ENCODE measurements around the gene TRIM24.

Gene TRIM24

GRCh38 chr7:138542183-138542582 is 82.1 kb downstream of the TRIM24 start:
- DNase-seq, result no peak

DNA sequence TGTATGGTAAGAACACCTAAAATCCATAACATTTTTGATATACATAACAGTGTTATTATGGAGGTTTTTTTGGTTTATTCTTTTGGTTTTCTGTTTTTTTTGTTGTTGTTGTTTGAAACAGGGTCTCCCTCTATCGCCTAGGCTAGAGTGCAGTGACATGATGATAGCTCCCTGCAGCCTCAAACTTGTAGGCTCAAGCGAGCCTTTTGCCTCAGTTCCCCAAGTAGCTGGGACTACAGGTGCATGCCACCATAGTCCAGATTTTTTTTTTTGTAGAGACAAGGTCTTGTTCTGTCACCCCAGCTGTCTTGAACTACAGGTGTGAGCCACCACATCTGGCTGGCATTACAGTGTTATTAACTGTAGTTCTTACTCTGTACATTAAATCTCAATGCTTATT is 83.7 kb downstream of the TRIM24 start:
- DNase-seq, result no peak

DNA sequence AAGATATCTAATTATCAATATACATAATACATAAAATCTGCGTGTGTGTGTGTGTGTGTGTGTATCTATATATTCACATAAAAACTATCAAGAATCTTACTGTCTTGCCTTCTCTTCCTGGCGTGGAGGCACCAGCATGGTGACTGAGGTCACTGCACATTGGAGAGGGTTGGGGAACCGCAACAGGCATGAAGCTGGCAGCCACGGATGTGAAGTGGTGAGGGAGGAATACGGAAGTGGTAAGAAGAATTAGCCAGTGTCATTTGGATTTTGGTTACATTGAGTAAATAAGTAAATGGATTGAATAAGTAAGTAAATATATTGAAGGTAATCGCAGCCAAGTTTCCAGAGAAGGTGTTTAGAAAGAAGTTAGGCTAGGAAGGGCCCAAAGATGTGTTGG is 85.1 kb downstream of the TRIM24 start:
- no peak for DNase-seq

DNA sequence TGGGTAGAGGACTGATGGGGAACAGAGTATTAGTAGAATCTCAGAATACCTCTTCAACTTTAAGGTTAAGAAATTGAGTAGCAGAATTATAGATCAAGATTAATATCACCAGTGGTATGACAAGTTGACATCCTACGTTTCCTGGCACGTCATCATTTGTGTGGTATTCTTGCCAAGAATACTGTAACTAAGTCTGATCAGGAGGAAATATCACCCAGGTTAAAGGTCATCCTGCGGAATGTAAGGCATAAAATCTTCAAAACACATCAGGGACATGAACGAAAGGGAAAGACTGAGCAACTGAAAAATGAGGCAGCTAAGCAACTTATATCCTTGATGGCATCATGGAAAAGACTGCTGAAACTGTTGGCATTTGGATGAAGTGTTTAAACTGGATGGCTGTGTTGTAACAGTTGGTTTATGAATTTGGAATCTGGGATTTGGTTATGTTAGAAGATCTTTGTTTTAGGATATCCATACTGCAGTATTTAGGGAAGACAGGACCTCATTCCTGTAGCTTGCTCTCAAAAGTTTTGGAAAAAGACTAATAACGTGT is 86.1 kb downstream of the TRIM24 start:
- no peak for DNase-seq

GRCh38 chr7:138546829-138547228 is 86.8 kb downstream of the TRIM24 start:
- no peak for DNase-seq

DNA sequence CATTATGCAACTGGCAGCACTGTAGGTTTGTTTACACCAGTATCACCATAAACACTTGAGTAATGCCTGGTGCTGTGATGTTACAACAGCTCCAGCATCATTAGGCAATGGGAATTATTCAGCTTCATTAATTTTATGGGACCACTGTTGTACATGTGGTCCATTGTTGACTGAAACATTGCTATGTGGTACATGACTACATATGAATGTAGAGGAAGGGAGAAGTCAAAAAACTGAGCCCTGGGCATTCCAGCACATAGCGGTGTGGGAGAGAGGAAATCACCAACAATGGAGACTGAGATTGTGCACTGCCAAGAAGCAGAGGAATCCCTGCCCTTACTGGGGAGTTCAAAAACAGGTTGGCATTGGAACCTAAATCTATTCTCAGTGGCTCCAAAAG is 89.0 kb downstream of the TRIM24 start:
- DNase-seq, result no peak

- DNase-seq, result no peak
These were observed 90.3 kb downstream of the TRIM24 start for GRCh38 chr7:138550337-138550736.

- no peak for DNase-seq
These were observed 91.0 kb downstream of the TRIM24 start for GRCh38 chr7:138551102-138551501.

- DNase-seq, result no peak
These were observed 93.7 kb downstream of the TRIM24 start for GRCh38 chr7:138553805-138554204.

DNA sequence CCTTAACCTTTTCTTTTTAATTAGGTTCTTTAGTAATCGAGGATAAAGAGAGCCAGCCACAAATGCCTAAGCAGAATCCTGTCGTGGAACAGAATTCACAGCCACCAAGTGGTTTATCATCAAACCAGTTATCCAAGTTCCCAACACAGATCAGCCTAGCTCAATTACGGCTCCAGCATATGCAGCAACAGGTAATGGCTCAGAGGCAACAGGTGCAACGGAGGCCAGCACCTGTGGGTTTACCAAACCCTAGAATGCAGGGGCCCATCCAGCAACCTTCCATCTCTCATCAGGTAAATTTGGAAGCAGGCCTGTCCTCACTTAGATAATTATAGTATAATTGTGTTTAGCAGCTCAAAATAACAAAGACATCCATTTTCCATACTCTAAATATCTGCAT is 94.6 kb downstream of the TRIM24 start:
- DNase-seq, result no peak

DNA sequence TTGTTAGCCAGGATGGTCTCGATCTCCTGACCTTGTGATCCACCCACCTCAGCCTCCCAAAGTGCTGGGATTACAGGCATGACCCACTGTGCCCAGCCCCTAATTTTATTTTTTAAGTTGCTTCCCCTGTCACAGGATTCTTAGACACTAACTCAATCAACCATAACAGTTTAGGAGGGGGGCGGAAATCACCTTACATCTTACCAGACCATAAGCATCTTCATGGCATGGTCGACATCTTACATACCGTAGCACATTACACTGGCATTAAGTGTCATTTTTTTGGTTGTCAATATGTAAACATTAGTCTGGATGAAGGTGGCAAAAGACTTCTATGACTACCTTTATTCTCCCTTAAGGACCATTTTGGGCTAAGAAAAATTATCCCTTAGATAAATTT is 95.6 kb downstream of the TRIM24 start:
- DNase-seq, result no peak

- DNase-seq, result no peak
These were observed 96.9 kb downstream of the TRIM24 start for GRCh38 chr7:138556771-138557484.

- no peak for DNase-seq
These were observed 99.4 kb downstream of the TRIM24 start for GRCh38 chr7:138559448-138559847.

- no peak for DNase-seq
These were observed 103.7 kb downstream of the TRIM24 start for GRCh38 chr7:138563808-138564207.

- DNase-seq, result no peak
These were observed 104.3 kb downstream of the TRIM24 start for GRCh38 chr7:138564365-138564764.

GRCh38 chr7:138565071-138565450 is 105.0 kb downstream of the TRIM24 start:
- no peak for DNase-seq

GRCh38 chr7:138565451-138566114 is 105.5 kb downstream of the TRIM24 start:
- DNase-seq, result no peak

- no peak for DNase-seq
These were observed 108.6 kb downstream of the TRIM24 start for GRCh38 chr7:138568655-138569054.

DNA sequence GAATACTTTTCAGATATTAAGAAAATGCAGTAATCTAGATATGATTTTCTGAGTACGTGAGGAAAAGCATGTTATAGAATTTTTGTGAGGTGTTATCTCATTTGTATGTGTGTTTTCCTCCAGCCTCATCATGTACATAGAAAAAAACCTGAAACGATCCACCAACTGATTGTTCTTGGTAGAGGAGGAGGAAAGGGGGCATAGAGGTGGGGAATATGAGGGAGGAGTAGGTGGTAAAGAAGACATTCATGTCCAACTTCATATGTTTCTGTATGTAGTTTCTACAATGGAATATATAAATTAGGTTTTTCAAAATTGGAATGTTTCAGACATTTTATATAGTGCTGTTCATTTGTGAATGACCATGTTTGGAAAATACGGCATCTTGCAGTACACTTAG is 109.4 kb downstream of the TRIM24 start:
- DNase-seq, result no peak

- DNase-seq, result no peak
These were observed 110.7 kb downstream of the TRIM24 start for GRCh38 chr7:138570715-138571114.

GRCh38 chr7:138573741-138574140 is 113.7 kb downstream of the TRIM24 start:
- no peak for DNase-seq

- no peak for DNase-seq
These were observed 115.9 kb downstream of the TRIM24 start for GRCh38 chr7:138575897-138576428.

DNA sequence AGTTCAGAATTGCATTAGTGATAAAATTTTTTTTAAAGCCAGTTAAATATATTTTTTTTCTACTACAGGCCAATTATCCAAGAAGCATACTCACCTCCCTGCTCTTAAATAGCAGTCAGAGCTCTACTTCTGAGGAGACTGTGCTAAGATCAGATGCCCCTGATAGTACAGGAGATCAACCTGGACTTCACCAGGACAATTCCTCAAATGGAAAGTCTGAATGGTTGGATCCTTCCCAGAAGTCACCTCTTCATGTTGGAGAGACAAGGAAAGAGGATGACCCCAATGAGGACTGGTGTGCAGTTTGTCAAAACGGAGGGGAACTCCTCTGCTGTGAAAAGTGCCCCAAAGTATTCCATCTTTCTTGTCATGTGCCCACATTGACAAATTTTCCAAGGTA is 119.1 kb downstream of the TRIM24 start:
- no peak for DNase-seq

DNA sequence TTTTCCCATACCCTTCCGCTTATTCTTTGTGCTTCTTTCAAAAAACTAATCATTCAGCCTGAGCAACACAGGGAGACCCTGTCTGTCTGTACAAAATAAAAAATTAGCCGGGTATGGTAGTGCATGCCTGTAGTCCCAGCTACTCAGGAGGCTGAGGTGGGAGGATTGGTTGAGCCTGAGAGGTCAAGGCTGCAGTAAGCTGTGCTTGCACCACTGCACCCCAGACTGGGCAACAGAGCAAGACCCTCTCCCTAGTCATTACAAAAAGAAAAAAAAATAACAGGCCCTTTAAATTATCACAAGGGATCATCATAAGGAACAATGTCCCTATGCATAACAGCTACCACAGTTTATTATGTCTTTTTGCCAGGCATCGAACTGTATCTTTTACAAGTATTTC is 119.6 kb downstream of the TRIM24 start:
- DNase-seq, result no peak
